NB4 (cell line): ENCODE measurements around the gene ING2.
"Not testable (repeated sequence)": the region's sequence is repeated elsewhere in the genome, so short reads cannot be mapped to it uniquely, and the experiment has no call there.

Experiments
- DNase-seq: peaks from one replicate; pipeline ENCODE4 v3.0.0; 2010; ENCODE audit warnings: low read depth
- H3K4me3 ChIP-seq: one replicate; pipeline ENCODE4 v1.5.1; 2011; ENCODE audit warnings: mild to moderate bottlenecking, low read depth, low read length, moderate library complexity
- CTCF ChIP-seq: IDR thresholded peaks from one replicate; pipeline ENCODE4 v1.5.1; 2012; ENCODE audit warnings: low read depth, low read length
- MAX ChIP-seq: IDR thresholded peaks from 2 replicates; pipeline ENCODE4 v1.6.1; 2011; ENCODE audit warnings: low read depth, low read length
- MYC ChIP-seq: IDR thresholded peaks from 2 replicates; pipeline ENCODE4 v1.6.1; 2011; ENCODE audit warnings: low read depth, low read length
- POLR2A ChIP-seq: IDR thresholded peaks from 2 replicates; pipeline ENCODE4 v1.6.1; 2011; ENCODE audit warnings: mild to moderate bottlenecking; ENCODE audit not compliant: insufficient read length; ENCODE audit errors: extremely low read depth

The ING2 gene

DNA sequence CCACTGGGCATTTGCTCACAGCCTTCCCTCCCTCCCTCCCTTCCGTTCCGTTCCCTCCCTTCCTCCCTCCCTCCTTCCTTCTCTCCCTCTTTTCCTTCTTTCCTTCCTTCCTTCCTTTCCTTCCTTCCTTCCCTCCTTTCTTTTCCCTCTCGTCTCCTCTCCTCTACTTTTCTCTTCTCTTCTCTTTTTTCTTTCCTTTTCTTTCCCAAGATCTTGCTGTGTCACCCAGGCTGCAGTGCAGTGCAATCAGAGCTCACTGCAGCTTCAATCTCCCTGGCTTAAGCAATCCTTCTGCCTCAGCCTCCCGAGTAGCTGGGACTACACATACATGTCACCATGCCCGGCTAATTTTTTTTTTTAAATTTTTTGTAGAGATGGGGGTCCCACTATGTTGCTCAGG lies 26.7 kb upstream of the ING2 start:
- no peak overlapping the region for H3K4me3 ChIP-seq
- DNase-seq: no peak
- TF ChIP-seq MAX (no peak), MYC (no peak), CTCF (no peak), POLR2A (no peak)

DNA sequence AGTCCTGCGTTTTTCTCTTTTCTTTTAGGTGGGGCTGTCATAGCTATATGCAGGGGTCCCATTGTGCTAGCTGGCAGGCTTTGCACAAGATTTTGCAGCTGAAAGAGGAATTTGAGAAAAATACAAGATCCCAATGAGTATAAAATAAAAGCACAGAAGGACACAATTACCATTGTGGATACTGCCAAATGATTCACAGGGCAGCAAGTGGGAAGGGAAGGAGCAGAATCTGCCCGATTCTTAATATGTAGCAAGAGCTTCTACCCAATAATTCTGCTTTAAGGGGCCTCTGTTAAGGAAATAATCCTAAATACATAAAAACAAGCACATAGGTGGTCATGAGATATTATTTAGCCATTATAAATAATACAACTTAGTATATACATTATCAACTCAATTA lies 25.9 kb upstream of the ING2 start:
- TF ChIP-seq CTCF (no peak), MAX (no peak), MYC (no peak), POLR2A (no peak)
- DNase-seq: no peak
- no peak overlapping the region for H3K4me3 ChIP-seq

DNA sequence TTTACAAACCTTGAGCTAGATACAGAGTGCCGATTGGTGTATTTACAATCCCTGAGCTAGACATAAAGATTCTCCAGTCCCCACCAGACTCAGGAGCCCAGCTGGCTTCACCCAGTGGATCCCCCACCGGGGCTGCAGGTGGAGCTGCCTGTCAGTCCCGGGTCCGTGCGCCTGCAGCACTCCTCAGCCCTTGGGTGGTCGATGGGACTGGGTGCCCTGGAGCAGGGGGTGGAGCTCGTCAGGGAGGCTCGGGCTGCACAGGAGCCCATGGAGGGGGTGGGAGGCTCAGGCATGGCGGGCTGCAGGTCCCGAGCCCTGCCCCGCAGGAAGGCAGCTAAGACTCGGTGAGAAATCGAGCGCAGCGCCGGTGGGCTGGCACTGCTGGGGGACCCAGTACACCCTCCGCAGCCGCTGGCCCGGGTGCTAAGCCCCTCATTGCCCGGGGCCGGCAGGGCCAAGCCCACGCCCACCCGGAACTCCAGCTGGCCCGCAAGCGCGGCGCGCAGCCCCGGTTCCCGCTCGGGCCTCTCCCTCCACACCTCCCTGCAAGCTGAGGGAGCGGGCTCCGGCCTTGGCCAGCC lies 22.3 kb upstream of the ING2 start:
- not testable (repeated sequence) for H3K4me3 ChIP-seq, DNase-seq

DNA sequence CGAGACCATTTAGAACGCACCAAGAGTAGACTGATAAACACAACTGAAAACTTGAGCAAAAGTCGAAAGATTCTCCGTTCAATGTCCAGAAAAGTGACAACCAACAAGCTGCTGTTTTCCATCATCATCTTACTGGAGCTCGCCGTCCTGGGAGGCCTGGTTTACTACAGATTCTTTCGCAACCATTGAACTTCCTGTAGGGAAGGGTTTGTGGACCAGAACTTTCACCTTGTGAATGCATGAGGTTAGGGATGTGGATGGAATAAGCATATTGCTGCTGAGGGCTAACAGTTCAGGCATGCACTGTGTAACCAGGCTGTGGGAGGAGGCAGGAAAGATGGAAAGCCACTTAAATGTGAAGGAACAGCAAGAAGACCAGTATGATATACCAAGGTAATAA lies 20.9 kb upstream of the ING2 start:
- no peak overlapping the region for H3K4me3 ChIP-seq
- DNase-seq: no peak
- TF ChIP-seq POLR2A: no peak
- no peak for TF ChIP-seq MAX
- no peak for TF ChIP-seq MYC
- no peak for TF ChIP-seq CTCF

DNA sequence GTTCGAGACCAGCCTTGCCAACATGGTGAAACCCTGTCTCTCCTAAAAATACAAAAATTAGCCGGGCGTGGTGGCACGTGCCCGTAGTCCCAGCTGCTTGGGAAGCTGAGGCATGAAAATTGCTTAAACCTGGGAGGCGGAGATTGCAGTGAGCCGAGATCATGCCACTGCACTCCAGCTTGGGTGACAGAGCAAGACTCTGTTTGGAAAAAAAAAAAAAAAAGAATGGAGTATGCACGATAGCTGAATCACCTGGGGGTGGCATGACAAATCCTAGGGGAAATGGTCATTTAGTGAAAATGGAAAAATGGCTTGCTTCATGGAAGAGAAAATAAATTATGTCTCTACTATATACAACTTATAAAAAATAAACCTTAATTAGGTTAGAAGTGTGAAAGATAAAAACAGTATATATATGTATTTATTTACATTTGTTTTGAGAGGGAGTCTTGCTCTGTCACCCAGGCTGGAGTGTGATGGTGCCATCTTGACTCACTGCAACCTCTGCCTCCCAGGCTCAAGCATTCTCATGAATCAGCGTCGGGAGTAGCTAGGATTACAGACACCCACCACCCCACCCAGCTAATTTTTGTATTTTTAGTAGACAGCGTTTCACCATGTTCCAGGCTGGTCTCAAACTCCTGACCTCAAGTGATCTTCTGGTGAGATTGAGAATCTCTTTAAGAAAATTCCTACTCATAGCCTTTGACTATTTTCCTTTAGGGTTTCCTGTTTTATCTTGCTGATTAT lies 19.3 kb upstream of the ING2 start:
- no peak for TF ChIP-seq MAX
- no peak for TF ChIP-seq POLR2A
- no peak for TF ChIP-seq MYC
- no peak overlapping the region for H3K4me3 ChIP-seq
- DNase-seq: no peak

- H3K4me3 ChIP-seq: no peak overlapping the region
- no peak for TF ChIP-seq POLR2A
- no peak for TF ChIP-seq MAX
- TF ChIP-seq CTCF: no peak
- TF ChIP-seq MYC: no peak
- DNase-seq: no peak
Observed at GRCh38 chr4:183492791-183493222, 12.1 kb upstream of the ING2 start.
